Fibroblast of mammary gland (primary cell): ENCODE measurements around the gene HS3ST1.

Source experiments
- DNase-seq: peaks from one replicate; pipeline ENCODE4 v3.0.0-alpha.2; 2010; ENCODE audit warnings: low read depth
- H3K4me3 ChIP-seq: 2 replicates; pipeline ENCODE4 v1.5.1; 2011; ENCODE audit warnings: low read depth, mild to moderate bottlenecking, low read length, moderate library complexity; ENCODE audit not compliant: control insufficient read depth
- CTCF ChIP-seq: conservative IDR thresholded peaks from 2 replicates; pipeline ENCODE4 v1.5.1; 2011; ENCODE audit warnings: low read depth, low read length, inconsistent platforms; ENCODE audit not compliant: control insufficient read depth, insufficient read depth

HS3ST1 gene

GRCh38 chr4:11438647-11439046, 10.0 kb upstream of the HS3ST1 start:
- H3K4me3 ChIP-seq, result no peak overlapping the region
- no peak for TF ChIP-seq CTCF
- no peak for DNase-seq

- DNase-seq, result no peak
- H3K4me3 ChIP-seq, result no peak overlapping the region
- no peak for TF ChIP-seq CTCF
These were observed 8.0 kb upstream of the HS3ST1 start for GRCh38 chr4:11436673-11437072.

GRCh38 chr4:11436084-11436483, 7.4 kb upstream of the HS3ST1 start:
- TF ChIP-seq CTCF, result no peak
- no peak for DNase-seq
- no peak overlapping the region for H3K4me3 ChIP-seq

GRCh38 chr4:11435557-11435956, 6.9 kb upstream of the HS3ST1 start:
- no peak for DNase-seq
- no peak overlapping the region for H3K4me3 ChIP-seq
- TF ChIP-seq CTCF, result no peak

- H3K4me3 ChIP-seq, result no peak overlapping the region
- no peak for TF ChIP-seq CTCF
- DNase-seq, result no peak
These were observed 2.4 kb upstream of the HS3ST1 start for GRCh38 chr4:11431111-11431510.

GRCh38 chr4:11430536-11430935, 1.8 kb upstream of the HS3ST1 start:
- no peak overlapping the region for H3K4me3 ChIP-seq

More at GRCh38 chr4:11430536-11430935, 1.8 kb upstream of the HS3ST1 start:
- no peak for TF ChIP-seq CTCF
- DNase-seq, result no peak
